Measurements from ENCODE around the gene CD163L1. TPM values are rescaled to one million over a fixed set of nuclear protein-coding genes. Genes with fewer than 3 reads are reported as not detected.

Gene CD163L1
- polyA plus RNA-seq, 1 donor, result 18.2 TPM

GRCh38 chr12:7411343-7411742, 32.6 kb downstream of the CD163L1 start:
- no peaks in the 10 kb centered on the region for H3K27me3 ChIP-seq (ENCODE audit: control insufficient read depth, insufficient read depth, low read length)
- H3K4me1 ChIP-seq (ENCODE audit: control insufficient read depth, insufficient read depth, low read length), result no peaks in the 10 kb centered on the region
- H3K36me3 ChIP-seq (ENCODE audit: control insufficient read depth, insufficient read depth, low read length), result no peaks in the 10 kb centered on the region
- no peak overlapping the region for H3K4me3 ChIP-seq (ENCODE audit: low read length)
- H3K9me3 ChIP-seq (ENCODE audit: control insufficient read depth, low read depth, low read length), result no peaks in the 10 kb centered on the region
- DNase-seq, result no peak
- no CpG with 5 or more reads among the region's 2 CpGs for WGBS (ENCODE audit: insufficient coverage, low lambda C conversion rate)
- no peak overlapping the region for H3K27ac ChIP-seq (ENCODE audit: low read length)

- no peak for DNase-seq
- H3K4me1 ChIP-seq (ENCODE audit: control insufficient read depth, insufficient read depth, low read length), result no peaks in the 10 kb centered on the region
- no peak overlapping the region for H3K27ac ChIP-seq (ENCODE audit: low read length)
- H3K4me3 ChIP-seq (ENCODE audit: low read length), result no peak overlapping the region
- H3K27me3 ChIP-seq (ENCODE audit: control insufficient read depth, insufficient read depth, low read length), result peaks cover 3% of the 10 kb centered on the region
- no peaks in the 10 kb centered on the region for H3K9me3 ChIP-seq (ENCODE audit: control insufficient read depth, low read depth, low read length)
- no peaks in the 10 kb centered on the region for H3K36me3 ChIP-seq (ENCODE audit: control insufficient read depth, insufficient read depth, low read length)
- WGBS (ENCODE audit: insufficient coverage, low lambda C conversion rate), result 94% methylated on average over 2 of the region's 2 CpGs
Measured at GRCh38 chr12:7404275-7404674, 39.7 kb downstream of the CD163L1 start.

GRCh38 chr12:7403466-7403865, 40.5 kb downstream of the CD163L1 start:
- Histone ChIP-seq H3K9me3 (ENCODE audit: control insufficient read depth, low read depth, low read length) (no peaks in the 10 kb centered on the region), H3K4me1 (ENCODE audit: control insufficient read depth, insufficient read depth, low read length) (no peaks in the 10 kb centered on the region), H3K27me3 (ENCODE audit: control insufficient read depth, insufficient read depth, low read length) (peaks cover 3% of the 10 kb centered on the region), H3K36me3 (ENCODE audit: control insufficient read depth, insufficient read depth, low read length) (no peaks in the 10 kb centered on the region), H3K27ac (ENCODE audit: low read length) (no peak overlapping the region), H3K4me3 (ENCODE audit: low read length) (no peak overlapping the region)
- no peak for DNase-seq
- 100% methylated on average over 1 of the region's 7 CpGs for whole genome bisulfite sequencing (ENCODE audit: insufficient coverage, low lambda C conversion rate)

- Histone ChIP-seq H3K27ac (ENCODE audit: low read length) (no peak overlapping the region), H3K36me3 (ENCODE audit: control insufficient read depth, insufficient read depth, low read length) (no peaks in the 10 kb centered on the region), H3K27me3 (ENCODE audit: control insufficient read depth, insufficient read depth, low read length) (peaks cover 3% of the 10 kb centered on the region), H3K4me3 (ENCODE audit: low read length) (no peak overlapping the region), H3K4me1 (ENCODE audit: control insufficient read depth, insufficient read depth, low read length) (no peaks in the 10 kb centered on the region), H3K9me3 (ENCODE audit: control insufficient read depth, low read depth, low read length) (no peaks in the 10 kb centered on the region)
- WGBS (ENCODE audit: insufficient coverage, low lambda C conversion rate), result 100% methylated on average over 1 of the region's 1 CpG
- no peak for DNase-seq
Measured at GRCh38 chr12:7399089-7399488, 44.9 kb downstream of the CD163L1 start.

GRCh38 chr12:7396418-7396817, 47.5 kb downstream of the CD163L1 start:
- DNase-seq, result no peak
- Histone ChIP-seq H3K36me3 (ENCODE audit: control insufficient read depth, insufficient read depth, low read length) (no peaks in the 10 kb centered on the region), H3K4me3 (ENCODE audit: low read length) (no peak overlapping the region), H3K27me3 (ENCODE audit: control insufficient read depth, insufficient read depth, low read length) (no peaks in the 10 kb centered on the region), H3K27ac (ENCODE audit: low read length) (no peak overlapping the region), H3K4me1 (ENCODE audit: control insufficient read depth, insufficient read depth, low read length) (no peaks in the 10 kb centered on the region), H3K9me3 (ENCODE audit: control insufficient read depth, low read depth, low read length) (no peaks in the 10 kb centered on the region)
- WGBS (ENCODE audit: insufficient coverage, low lambda C conversion rate), result no CpG with 5 or more reads among the region's 3 CpGs

GRCh38 chr12:7395950-7396349, 48.0 kb downstream of the CD163L1 start:
- no peaks in the 10 kb centered on the region for H3K27me3 ChIP-seq (ENCODE audit: control insufficient read depth, insufficient read depth, low read length)
- no peak overlapping the region for H3K27ac ChIP-seq (ENCODE audit: low read length)
- no peak for DNase-seq
- H3K9me3 ChIP-seq (ENCODE audit: control insufficient read depth, low read depth, low read length), result no peaks in the 10 kb centered on the region
- 97% methylated on average over 3 of the region's 5 CpGs for WGBS (ENCODE audit: insufficient coverage, low lambda C conversion rate)
- H3K4me1 ChIP-seq (ENCODE audit: control insufficient read depth, insufficient read depth, low read length), result no peaks in the 10 kb centered on the region
- no peaks in the 10 kb centered on the region for H3K36me3 ChIP-seq (ENCODE audit: control insufficient read depth, insufficient read depth, low read length)
- no peak overlapping the region for H3K4me3 ChIP-seq (ENCODE audit: low read length)

- no peaks in the 10 kb centered on the region for H3K9me3 ChIP-seq (ENCODE audit: control insufficient read depth, low read depth, low read length)
- DNase-seq, result no peak
- H3K4me3 ChIP-seq (ENCODE audit: low read length), result no peak overlapping the region
- H3K27ac ChIP-seq (ENCODE audit: low read length), result no peak overlapping the region
- H3K4me1 ChIP-seq (ENCODE audit: control insufficient read depth, insufficient read depth, low read length), result no peaks in the 10 kb centered on the region
- H3K36me3 ChIP-seq (ENCODE audit: control insufficient read depth, insufficient read depth, low read length), result no peaks in the 10 kb centered on the region
- no peaks in the 10 kb centered on the region for H3K27me3 ChIP-seq (ENCODE audit: control insufficient read depth, insufficient read depth, low read length)
- WGBS (ENCODE audit: insufficient coverage, low lambda C conversion rate), result 83% methylated on average over 1 of the region's 1 CpG
Measured at GRCh38 chr12:7387289-7387688, 56.7 kb downstream of the CD163L1 start.

- no peak overlapping the region for H3K4me3 ChIP-seq (ENCODE audit: low read length)
- WGBS (ENCODE audit: insufficient coverage, low lambda C conversion rate), result no CpG with 5 or more reads among the region's 1 CpG
- DNase-seq, result no peak
- no peaks in the 10 kb centered on the region for H3K9me3 ChIP-seq (ENCODE audit: control insufficient read depth, low read depth, low read length)
- no peaks in the 10 kb centered on the region for H3K36me3 ChIP-seq (ENCODE audit: control insufficient read depth, insufficient read depth, low read length)
- no peak overlapping the region for H3K27ac ChIP-seq (ENCODE audit: low read length)
- H3K27me3 ChIP-seq (ENCODE audit: control insufficient read depth, insufficient read depth, low read length), result no peaks in the 10 kb centered on the region
- no peaks in the 10 kb centered on the region for H3K4me1 ChIP-seq (ENCODE audit: control insufficient read depth, insufficient read depth, low read length)
Measured at GRCh38 chr12:7383157-7383556, 60.8 kb downstream of the CD163L1 start.

- no CpG with 5 or more reads among the region's 1 CpG for WGBS (ENCODE audit: insufficient coverage, low lambda C conversion rate)
- Histone ChIP-seq H3K36me3 (ENCODE audit: control insufficient read depth, insufficient read depth, low read length) (no peaks in the 10 kb centered on the region), H3K27me3 (ENCODE audit: control insufficient read depth, insufficient read depth, low read length) (peaks cover 4% of the 10 kb centered on the region), H3K4me1 (ENCODE audit: control insufficient read depth, insufficient read depth, low read length) (no peaks in the 10 kb centered on the region), H3K27ac (ENCODE audit: low read length) (no peak overlapping the region), H3K9me3 (ENCODE audit: control insufficient read depth, low read depth, low read length) (no peaks in the 10 kb centered on the region), H3K4me3 (ENCODE audit: low read length) (no peak overlapping the region)
- no peak for DNase-seq
Measured at GRCh38 chr12:7376196-7376595, 67.8 kb downstream of the CD163L1 start.

GRCh38 chr12:7375145-7375543, 68.8 kb downstream of the CD163L1 start:
- peaks cover 4% of the 10 kb centered on the region for H3K27me3 ChIP-seq (ENCODE audit: control insufficient read depth, insufficient read depth, low read length)
- no peaks in the 10 kb centered on the region for H3K4me1 ChIP-seq (ENCODE audit: control insufficient read depth, insufficient read depth, low read length)
- no peak overlapping the region for H3K27ac ChIP-seq (ENCODE audit: low read length)
- no peaks in the 10 kb centered on the region for H3K9me3 ChIP-seq (ENCODE audit: control insufficient read depth, low read depth, low read length)
- no peak overlapping the region for H3K4me3 ChIP-seq (ENCODE audit: low read length)
- H3K36me3 ChIP-seq (ENCODE audit: control insufficient read depth, insufficient read depth, low read length), result no peaks in the 10 kb centered on the region
- no peak for DNase-seq
- no CpG with 5 or more reads among the region's 3 CpGs for WGBS (ENCODE audit: insufficient coverage, low lambda C conversion rate)

- Histone ChIP-seq H3K4me1 (ENCODE audit: control insufficient read depth, insufficient read depth, low read length) (no peaks in the 10 kb centered on the region), H3K27me3 (ENCODE audit: control insufficient read depth, insufficient read depth, low read length) (peaks cover 4% of the 10 kb centered on the region), H3K27ac (ENCODE audit: low read length) (no peak overlapping the region), H3K4me3 (ENCODE audit: low read length) (no peak overlapping the region), H3K36me3 (ENCODE audit: control insufficient read depth, insufficient read depth, low read length) (no peaks in the 10 kb centered on the region), H3K9me3 (ENCODE audit: control insufficient read depth, low read depth, low read length) (no peaks in the 10 kb centered on the region)
- DNase-seq, result no peak
- 33% methylated on average over 1 of the region's 17 CpGs for WGBS (ENCODE audit: insufficient coverage, low lambda C conversion rate)
Measured at GRCh38 chr12:7374423-7375144, 69.4 kb downstream of the CD163L1 start.
